GM12878 (cell line): ENCODE measurements around the gene SLC50A1. TPM values are rescaled to one million over a fixed set of nuclear protein-coding genes. Genes with fewer than 3 reads are reported as not detected.

Experiments
- ATAC-seq: fragments of 200-7000 bp; cut with Tn5 transposase; 3 replicates; pipeline ENCODE4 v1.9.1; 2020; ENCODE audit warnings: mild to moderate bottlenecking, moderate library complexity
- BruUV-seq: library from RNA; stranded (reverse); fragments of 400-500 nt; replicated peaks from 2 replicates; lab custom pipeline; 2021; lab: Mats Ljungman, UMichigan
- CTCF ChIA-PET: fragments of 300-600 bp; sonication (Branson Sonifier 250); formaldehyde crosslinking; extraction: SDS; loops from one replicate; lab custom pipeline; 2021; ENCODE audit warnings: inconsistent platforms; lab: Yijun Ruan, JAX
- POLR2A ChIA-PET: fragments of 350-600 bp; formaldehyde crosslinking; extraction: SDS; loops from one replicate; lab custom pipeline; 2021; ENCODE audit warnings: inconsistent platforms; lab: Charles Lee
- RAD21 ChIA-PET: fragments of 300-600 bp; sonication (Branson Sonifier 250); formaldehyde crosslinking; loops from one replicate; lab custom pipeline; 2023; ENCODE audit warnings: antibody characterized with exemption; ENCODE audit not compliant: unreplicated experiment; lab: Charles Lee
- SMC1A ChIA-PET: fragments of 300-600 bp; sonication (Branson Sonifier 250); formaldehyde crosslinking; loops from one replicate; lab custom pipeline; 2023; ENCODE audit not compliant: unreplicated experiment, uncharacterized antibody; lab: Charles Lee
- DNase-seq: peaks from one replicate; pipeline ENCODE4 v3.0.0-alpha.2; 2011; ENCODE audit warnings: low read depth, low spot score
- FAIRE-seq: peaks from 3 replicates; lab custom pipeline; 2011; peaks lifted over from hg19 to GRCh38; lab: Jason Lieb, UNC
- H2AFZ ChIP-seq: 2 replicates; pipeline ENCODE4 v1.6.0; 2011; ENCODE audit warnings: low read depth, low read length, control low read depth; ENCODE audit not compliant: control insufficient read depth
- H3K27ac ChIP-seq: 2 replicates; pipeline ENCODE4 v1.5.1; 2011; ENCODE audit warnings: control low read depth; ENCODE audit not compliant: control insufficient read depth, insufficient read depth
- H3K27me3 ChIP-seq, 2 experiments: replicated peaks in 1 of 2; 2 replicates each; pipeline versions ENCODE4 v1.6.0 to v1.6.1; 2011; ENCODE audit warnings: low read length in 1 of 2; ENCODE audit not compliant: control insufficient read depth in 2 of 2, insufficient read depth in 2 of 2
- H3K36me3 ChIP-seq, 2 experiments: 2 replicates each; pipeline ENCODE4 v1.5.1; 2011; ENCODE audit warnings: low read length in 1 of 2; ENCODE audit not compliant: control insufficient read depth in 2 of 2, insufficient read depth in 2 of 2
- H3K4me1 ChIP-seq: 2 replicates; pipeline ENCODE4 v1.6.1; 2011; ENCODE audit warnings: mild to moderate bottlenecking, low read length, moderate library complexity, mixed read lengths; ENCODE audit not compliant: control insufficient read depth, insufficient read depth
- H3K4me2 ChIP-seq: 2 replicates; pipeline ENCODE4 v1.6.0; 2011; ENCODE audit warnings: control low read depth; ENCODE audit not compliant: control insufficient read depth, insufficient read depth
- H3K4me3 ChIP-seq: fragments of 200-600 bp; sonication (generic); 2 replicates; pipeline ENCODE4 v1.5.1; 2016
- H3K79me2 ChIP-seq: 2 replicates; pipeline ENCODE4 v1.6.0; 2011; ENCODE audit warnings: low read length; ENCODE audit not compliant: control insufficient read depth, insufficient read depth
- H3K9ac ChIP-seq: 2 replicates; pipeline ENCODE4 v1.8.0; 2011; ENCODE audit warnings: low read length, control low read depth, mixed read lengths; ENCODE audit not compliant: control insufficient read depth, insufficient read depth
- H3K9me3 ChIP-seq: replicated peaks from 3 replicates; pipeline ENCODE4 v1.5.1; 2011; ENCODE audit warnings: mild to moderate bottlenecking, low read length; ENCODE audit not compliant: control insufficient read depth, insufficient read depth
- H4K20me1 ChIP-seq: 2 replicates; pipeline ENCODE4 v1.6.0; 2011; ENCODE audit not compliant: control insufficient read depth, insufficient read depth
- CHD4 ChIP-seq: fragments of 200-600 bp; sonication (generic); IDR thresholded peaks from 2 replicates; pipeline ENCODE4 v1.6.1; 2016; ENCODE audit warnings: mild to moderate bottlenecking
- CTCF ChIP-seq, 3 experiments: IDR thresholded peaks in 2 of 3; conservative IDR thresholded peaks in 1 of 3; 2 replicates each; pipeline ENCODE4 v1.5.1; 2011; ENCODE audit warnings: low read depth in 3 of 3, low read length in 3 of 3, mild to moderate bottlenecking in 3 of 3, control low read depth in 2 of 3, moderate library complexity in 2 of 3, inconsistent platforms in 1 of 3, mixed read lengths in 1 of 3; ENCODE audit not compliant: control insufficient read depth in 2 of 3, insufficient read depth in 1 of 3; ENCODE audit errors: extremely low read depth in 1 of 3
- CUX1 ChIP-seq: IDR thresholded peaks from 2 replicates; pipeline ENCODE4 v1.6.1; 2012; ENCODE audit warnings: improper control_type of control experiment, low read depth, low read length; ENCODE audit not compliant: insufficient replicate concordance
- EP300 ChIP-seq, 2 experiments: fragments of 150-350 bp in 1 of 2; IDR thresholded peaks; 2 replicates each; pipeline ENCODE4 v1.6.1; 2011 to 2012; ENCODE audit warnings: low read depth in 2 of 2, low read length in 2 of 2, borderline replicate concordance in 1 of 2, improper control_type of control experiment in 1 of 2, inconsistent platforms in 1 of 2; ENCODE audit not compliant: control insufficient read depth in 1 of 2
- MEF2A ChIP-seq: IDR thresholded peaks from 2 replicates; pipeline ENCODE4 v1.6.1; 2011; ENCODE audit warnings: low read depth, mild to moderate bottlenecking, low read length, moderate library complexity; ENCODE audit not compliant: insufficient read depth
- NFIC ChIP-seq: IDR thresholded peaks from 2 replicates; pipeline ENCODE4 v1.6.1; 2012; ENCODE audit warnings: low read depth, mild to moderate bottlenecking, inconsistent platforms, low read length, moderate library complexity
- RAD21 ChIP-seq: IDR thresholded peaks from 2 replicates; pipeline ENCODE4 v1.6.1; 2011; ENCODE audit warnings: mild to moderate bottlenecking, low read depth, low read length, moderate library complexity; ENCODE audit not compliant: insufficient read depth
- SMC3 ChIP-seq: IDR thresholded peaks from 2 replicates; pipeline ENCODE4 v1.6.1; 2011; ENCODE audit warnings: low read length, improper control_type of control experiment, borderline replicate concordance
- SP1 ChIP-seq: IDR thresholded peaks from one replicate; pipeline ENCODE4 v1.6.1; 2011; ENCODE audit warnings: low read depth, low read length
- WGBS: methylation state at CpG from one replicate; pipeline ENCODE4 v1.1.6; 2016; ENCODE audit warnings: low lambda C conversion rate; ENCODE audit not compliant: insufficient replicate concordance, insufficient coverage; ENCODE audit errors: missing lambda C conversion rate; 5-methylcytosine and 5-hydroxymethylcytosine counted together
- in situ Hi-C: fragments of 300-500 bp; cut with MboI; formaldehyde crosslinking; loops from 9 replicates; pipeline ENCODE4 v1.14.3; 2018; ENCODE audit warnings: mixed read lengths
- intact Hi-C: fragments of 100-400 bp; cut with micrococcal nuclease; formaldehyde crosslinking; loops from one replicate; pipeline ENCODE4 v1.14.2; 2022; ENCODE audit not compliant: unreplicated experiment
- polyA plus RNA-seq, 11 experiments: library from polyadenylated mRNA; depleted of rRNA in 4 of 11; unstranded in 6 of 11; stranded (reverse) in 5 of 11; fragments of >200 nt; fragmentation: Nextera tagmentation in 4 of 11; fragmentation: Illumina TruSeq in 1 of 11; extraction: Ambion mirVana in 4 of 11; extraction: Trizol in 1 of 11; gene quantifications; 1 replicate in 1 of 11; 2 replicates in 10 of 11; pipeline versions ENCODE4 v1.2.1 to v1.2.3, GENCODE V29; 2011 to 2016; ENCODE audit warnings: inconsistent platforms in 2 of 11, missing spikeins in 2 of 11, low read depth in 1 of 11
- total RNA-seq, 4 experiments: library from RNA; depleted of rRNA in 3 of 4; stranded (reverse); fragments of >200 nt in 3 of 4; fragmentation: Illumina TruSeq in 1 of 4; extraction: Trizol in 1 of 4; gene quantifications; 2 replicates each; pipeline versions ENCODE4 v1.2.1 to v1.2.3, GENCODE V29; 2013 to 2021

SLC50A1 gene
- total and polyA plus RNA-seq, 10 of the 15 experiments (the other 5 are each of a cell fraction or from before 2014, with no cell fraction given) = 32.5 to 85.6 (median 54.0) TPM

- no peaks in the 10 kb centered on the region; a peak in 1 of 4 replicates for H3K27me3 ChIP-seq
- FAIRE-seq = no peak
- RAD21 ChIA-PET = interaction anchor here (1.0 to 2.8 kb wide), 2 partner anchors 73 to 74 kb away, joined by 4 to 14 read pairs; no protein-coding TSS in a partner anchor
- H3K36me3 ChIP-seq = no peaks in the 10 kb centered on the region
- 28% methylated on average over 13 of the region's 13 CpGs for WGBS
- BruUV-seq = no TSS peak
- TF ChIP-seq SP1 (no peak), SMC3 (peak; percentile 66; the same call in 1 of the 2 replicates), CTCF (IDR thresholded peaks at IDR 0.05 in 2 of 3, conservative IDR thresholded peaks at IDR 0.05 in 1 of 3; ENCODE audit: control insufficient read depth in 2 of 3, extremely low read depth in 1 of 3, insufficient read depth in 1 of 3, low read depth in 3 of 3, low read length in 3 of 3) (peak; percentile 33 to 59 (median 35); a peak in 4 of 6 replicates), RAD21 (peak; percentile 52), CHD4 (no peak), MEF2A (peak; percentile 29; the same call in 1 of the 2 replicates), CUX1 (no peak), NFIC (no peak), EP300 (IDR thresholded peaks at IDR 0.05; ENCODE audit: borderline replicate concordance in 1 of 2, control insufficient read depth in 1 of 2, low read depth in 2 of 2, low read length in 2 of 2) (no peak)
- TF ChIP-seq, all 136 proteins: peak for 4
- Histone ChIP-seq H3K4me3 (no peak overlapping the region), H3K4me1 (peaks cover 3% of the 10 kb centered on the region; the same call in 1 of the 2 replicates), H3K4me2 (no peak overlapping the region), H3K27ac (no peak overlapping the region), H3K79me2 (no peaks in the 10 kb centered on the region), H4K20me1 (no peaks in the 10 kb centered on the region), H2AFZ (no peak overlapping the region; the same call in 1 of the 2 replicates), H3K9ac (no peak overlapping the region), H3K9me3 (no peaks in the 10 kb centered on the region)
- peak; percentile 75 for ATAC-seq
- CTCF ChIA-PET = interaction anchor here (0.6 to 6.8 kb wide), 10 partner anchors 9 to 81 kb away, joined by 3 to 284 read pairs (median 4); partner anchors contain the start of genes KRTCAP2 and TRIM46
- POLR2A ChIA-PET = no interaction called here
- SMC1A ChIA-PET = interaction anchor here (0.6 to 2.4 kb wide), 2 partner anchors 74 to 904 kb away, joined by 3 to 37 read pairs; no protein-coding TSS in a partner anchor
- intact Hi-C loops (no loop called here), in situ Hi-C loops (loop anchor here (5.0 kb wide), 1 partner anchor 73 kb away; no protein-coding TSS in a partner anchor)
- no peak for DNase-seq
Measured at GRCh38 chr1:155093911-155094621, 41.6 kb upstream of the SLC50A1 start.
